Trophoblast cell (in vitro differentiated cells and primary cell): Measurements from ENCODE around the gene MACROH2A2.

Experiments
- DNase-seq, 2 donors: peaks; one replicate each; pipeline ENCODE4 v3.0.0-alpha.2; 2016
- H2AFZ ChIP-seq: 2 replicates; pipeline ENCODE4 v1.6.1; 2013; ENCODE audit warnings: low read length, moderate library complexity, mild to moderate bottlenecking; ENCODE audit not compliant: insufficient read depth, poor library complexity
- H2AK5ac ChIP-seq: 2 replicates; pipeline ENCODE4 v1.6.1; 2013; ENCODE audit warnings: mild to moderate bottlenecking, low read length
- H2BK120ac ChIP-seq: 2 replicates; pipeline ENCODE4 v1.6.1; 2013; ENCODE audit warnings: low read length, mild to moderate bottlenecking, moderate library complexity; ENCODE audit not compliant: insufficient read depth, poor library complexity
- H2BK12ac ChIP-seq: 2 replicates; pipeline ENCODE4 v1.6.1; 2013; ENCODE audit warnings: mild to moderate bottlenecking, low read length, moderate library complexity
- H2BK5ac ChIP-seq: 2 replicates; pipeline ENCODE4 v1.6.1; 2013; ENCODE audit warnings: low read length, low read depth, moderate library complexity, mild to moderate bottlenecking; ENCODE audit not compliant: poor library complexity
- H3K14ac ChIP-seq: 2 replicates; pipeline ENCODE4 v1.6.1; 2013; ENCODE audit warnings: mild to moderate bottlenecking, low read length
- H3K18ac ChIP-seq: 2 replicates; pipeline ENCODE4 v1.6.1; 2013; ENCODE audit warnings: mild to moderate bottlenecking, low read length
- H3K23ac ChIP-seq: 2 replicates; pipeline ENCODE4 v1.6.1; 2013; ENCODE audit warnings: low read length
- H3K27ac ChIP-seq: 2 replicates; pipeline ENCODE4 v1.5.1; 2013; ENCODE audit warnings: low read depth, mild to moderate bottlenecking, inconsistent platforms, low read length, moderate library complexity
- H3K27me3 ChIP-seq: 2 replicates; pipeline ENCODE4 v1.6.1; 2013; ENCODE audit warnings: inconsistent platforms, mild to moderate bottlenecking, low read length, moderate library complexity; ENCODE audit not compliant: insufficient read depth
- H3K36me3 ChIP-seq, 2 experiments: 1 replicate in 1 of 2; 2 replicates in 1 of 2; pipeline ENCODE4 v1.6.1; 2013; ENCODE audit warnings: low read length in 2 of 2, mild to moderate bottlenecking in 2 of 2, moderate library complexity in 1 of 2; ENCODE audit not compliant: insufficient read depth in 2 of 2, control insufficient read depth in 1 of 2
- H3K4ac ChIP-seq: 2 replicates; pipeline ENCODE4 v1.6.1; 2013; ENCODE audit warnings: low read depth, mild to moderate bottlenecking, low read length, moderate library complexity
- H3K4me1 ChIP-seq, 2 experiments: 1 replicate in 1 of 2; 2 replicates in 1 of 2; pipeline ENCODE4 v1.6.1; 2013; ENCODE audit warnings: low read length in 2 of 2, mild to moderate bottlenecking in 2 of 2, moderate library complexity in 1 of 2; ENCODE audit not compliant: insufficient read depth in 2 of 2, control insufficient read depth in 1 of 2
- H3K4me2 ChIP-seq: 2 replicates; pipeline ENCODE4 v1.6.1; 2013; ENCODE audit warnings: inconsistent platforms, mild to moderate bottlenecking, low read length, moderate library complexity
- H3K4me3 ChIP-seq: 2 replicates; pipeline ENCODE4 v1.5.1; 2013; ENCODE audit warnings: mild to moderate bottlenecking, low read depth, low read length, inconsistent platforms
- H3K79me1 ChIP-seq: one replicate; pipeline ENCODE4 v1.6.1; 2013; ENCODE audit warnings: low read length
- H3K79me2 ChIP-seq: 2 replicates; pipeline ENCODE4 v1.6.1; 2013; ENCODE audit warnings: low read length, mild to moderate bottlenecking; ENCODE audit not compliant: control insufficient read depth, insufficient read depth, poor library complexity
- H3K9ac ChIP-seq: 2 replicates; pipeline ENCODE4 v1.6.1; 2013; ENCODE audit warnings: mild to moderate bottlenecking, low read length
- H3K9me3 ChIP-seq: 2 replicates; pipeline ENCODE4 v1.6.1; 2013; ENCODE audit warnings: low read depth, mild to moderate bottlenecking, control low read depth, inconsistent platforms, low read length; ENCODE audit not compliant: insufficient read depth
- H4K12ac ChIP-seq: 2 replicates; pipeline ENCODE4 v1.6.1; 2013; ENCODE audit warnings: low read depth, mild to moderate bottlenecking, low read length, moderate library complexity
- H4K8ac ChIP-seq: 2 replicates; pipeline ENCODE4 v1.6.1; 2013; ENCODE audit warnings: low read depth, mild to moderate bottlenecking, low read length, moderate library complexity
- H4K91ac ChIP-seq: one replicate; pipeline ENCODE4 v1.6.1; 2013; ENCODE audit warnings: low read depth, mild to moderate bottlenecking, low read length, moderate library complexity
- WGBS: extraction: QIAGEN DNeasy Blood & Tissue Kit; methylation state at CpG from one replicate; pipeline ENCODE4 v1.1.7; 2013; ENCODE audit warnings: missing lambda C conversion rate; ENCODE audit not compliant: insufficient read length, insufficient coverage; ENCODE audit errors: extremely low coverage; 5-methylcytosine and 5-hydroxymethylcytosine counted together

The MACROH2A2 gene

GRCh38 chr10:70112071-70112470, 59.4 kb downstream of the MACROH2A2 start:
- Histone ChIP-seq H3K27me3 (no peaks in the 10 kb centered on the region), H3K9ac (no peak overlapping the region), H3K4me2 (no peak overlapping the region), H3K23ac (no peak overlapping the region), H3K79me2 (no peaks in the 10 kb centered on the region), H4K8ac (no peak overlapping the region), H3K9me3 (no peaks in the 10 kb centered on the region), H2AFZ (no peak overlapping the region), H3K14ac (no peak overlapping the region), H2AK5ac (no peak overlapping the region), H3K18ac (no peak overlapping the region), H2BK120ac (no peak overlapping the region), H3K36me3 (peaks cover 3% of the 10 kb centered on the region in 2 experiments), H4K91ac (no peak overlapping the region), H2BK12ac (no peak overlapping the region), H3K79me1 (no peaks in the 10 kb centered on the region), H3K4ac (no peak overlapping the region), H3K4me3 (no peak overlapping the region), H3K4me1 (no peaks in the 10 kb centered on the region), H2BK5ac (no peak overlapping the region), H3K27ac (no peak overlapping the region), H4K12ac (no peak overlapping the region)
- no peak for DNase-seq
- no CpG with 5 or more reads among the region's 8 CpGs for WGBS

GRCh38 chr10:70114902-70115301, 62.3 kb downstream of the MACROH2A2 start:
- no CpG with 5 or more reads among the region's 15 CpGs for WGBS
- Histone ChIP-seq H2AK5ac (no peak overlapping the region), H3K27ac (no peak overlapping the region), H4K8ac (no peak overlapping the region), H2BK120ac (no peak overlapping the region), H3K9me3 (peaks cover 3% of the 10 kb centered on the region), H3K4ac (no peak overlapping the region), H3K14ac (no peak overlapping the region), H3K4me1 (no peaks in the 10 kb centered on the region), H3K79me1 (no peaks in the 10 kb centered on the region), H3K18ac (no peak overlapping the region), H3K4me3 (no peak overlapping the region), H3K27me3 (no peaks in the 10 kb centered on the region), H2BK5ac (no peak overlapping the region), H3K79me2 (no peaks in the 10 kb centered on the region), H2BK12ac (no peak overlapping the region), H3K4me2 (no peak overlapping the region), H3K23ac (no peak overlapping the region), H3K36me3 (peaks cover 3% of the 10 kb centered on the region in 2 experiments), H2AFZ (no peak overlapping the region), H4K91ac (no peak overlapping the region), H4K12ac (no peak overlapping the region), H3K9ac (no peak overlapping the region)
- DNase-seq, result no peak

- Histone ChIP-seq H2BK12ac (no peak overlapping the region), H3K23ac (no peak overlapping the region), H4K91ac (no peak overlapping the region), H3K14ac (no peak overlapping the region), H3K4ac (no peak overlapping the region), H3K4me2 (no peak overlapping the region), H2BK5ac (no peak overlapping the region), H3K4me3 (no peak overlapping the region), H2AK5ac (no peak overlapping the region), H3K4me1 (peaks cover 0 to 5% of the 10 kb centered on the region in 2 experiments), H3K79me1 (no peaks in the 10 kb centered on the region), H3K9ac (peak overlapping the region; percentile 28), H4K12ac (no peak overlapping the region), H3K79me2 (no peaks in the 10 kb centered on the region), H3K27ac (no peak overlapping the region), H2BK120ac (no peak overlapping the region), H3K9me3 (peaks cover 3% of the 10 kb centered on the region), H3K27me3 (no peaks in the 10 kb centered on the region), H3K18ac (no peak overlapping the region), H2AFZ (no peak overlapping the region), H4K8ac (no peak overlapping the region), H3K36me3 (peaks cover 3% of the 10 kb centered on the region in 2 experiments)
- WGBS, result no CpG with 5 or more reads among the region's 12 CpGs
- peak; percentile 30 to 82 for DNase-seq
Measured at GRCh38 chr10:70115948-70116682, 63.5 kb downstream of the MACROH2A2 start.

GRCh38 chr10:70117646-70118045, 65.0 kb downstream of the MACROH2A2 start:
- Histone ChIP-seq H3K27ac (no peak overlapping the region), H4K8ac (no peak overlapping the region), H3K36me3 (no peaks in the 10 kb centered on the region), H2BK5ac (no peak overlapping the region), H2AK5ac (no peak overlapping the region), H3K79me2 (no peaks in the 10 kb centered on the region), H2AFZ (no peak overlapping the region), H3K4me1 (peaks cover 0 to 5% of the 10 kb centered on the region in 2 experiments), H3K23ac (no peak overlapping the region), H3K18ac (no peak overlapping the region), H3K4ac (no peak overlapping the region), H3K9me3 (peaks cover 3% of the 10 kb centered on the region), H3K14ac (no peak overlapping the region), H3K27me3 (no peaks in the 10 kb centered on the region), H3K9ac (no peak overlapping the region), H4K12ac (no peak overlapping the region), H2BK120ac (no peak overlapping the region), H3K79me1 (no peaks in the 10 kb centered on the region), H3K4me2 (no peak overlapping the region), H2BK12ac (no peak overlapping the region), H3K4me3 (no peak overlapping the region), H4K91ac (no peak overlapping the region)
- WGBS, result no CpG with 5 or more reads among the region's 10 CpGs
- DNase-seq, result no peak
